Right lobe of liver (tissue), 6 donors: ENCODE results near the gene VPS52. TPM values are rescaled to one million over a fixed set of nuclear protein-coding genes. Genes with fewer than 3 reads are reported as not detected.

Experiments used
- ATAC-seq, 4 donors: fragments of 200-7000 bp; cut with Tn5 transposase; one replicate each; pipeline ENCODE4 v1.9.1; 2020; ENCODE audit warnings: mild to moderate bottlenecking in 4 of 4, moderate library complexity in 4 of 4
- DNase-seq, 3 donors: peaks; one replicate each; pipeline ENCODE4 v3.0.0-alpha.2; 2020
- H3K27ac ChIP-seq, 3 donors: fragments of 200-600 bp; one replicate each; pipeline ENCODE4 v1.8.0; 2022
- H3K27me3 ChIP-seq, 2 donors: fragments of 200-600 bp; one replicate each; pipeline ENCODE4 v1.8.0; 2022
- H3K36me3 ChIP-seq, 4 donors: fragments of 200-600 bp; sonication (generic) in 1 of 4; one replicate each; pipeline versions ENCODE4 v1.5.1 to v1.8.0; 2017 to 2022; ENCODE audit warnings: control low read depth in 1 of 4
- H3K4me1 ChIP-seq, 4 donors: fragments of 200-600 bp; sonication (generic) in 1 of 4; one replicate each; pipeline versions ENCODE4 v1.5.1 to v1.8.0; 2017 to 2022; ENCODE audit warnings: control low read depth in 1 of 4
- H3K4me3 ChIP-seq, 3 donors: fragments of 200-600 bp; one replicate each; pipeline ENCODE4 v1.8.0; 2022
- H3K9me3 ChIP-seq, 4 donors: fragments of 200-600 bp; sonication (generic) in 1 of 4; one replicate each; pipeline versions ENCODE4 v1.5.1 to v1.8.0; 2017 to 2022; ENCODE audit warnings: control low read depth in 1 of 4
- CTCF ChIP-seq, 4 donors: fragments of 200-600 bp in 3 of 4; fragments of 450-650 bp in 1 of 4; IDR thresholded peaks; one replicate each; pipeline versions ENCODE4 v1.5.1 to v1.8.0; 2016 to 2022; ENCODE audit warnings: antibody characterized with exemption in 4 of 4, mild to moderate bottlenecking in 2 of 4
- POLR2A ChIP-seq: fragments of 450-650 bp; IDR thresholded peaks from one replicate; pipeline ENCODE4 v1.6.1; 2017; ENCODE audit warnings: antibody characterized with exemption, mild to moderate bottlenecking
- WGBS: methylation state at CpG from one replicate; pipeline ENCODE4 v1.1.6; 2018; ENCODE audit warnings: low coverage, low lambda C conversion rate; ENCODE audit not compliant: insufficient coverage; ENCODE audit errors: missing lambda C conversion rate; 5-methylcytosine and 5-hydroxymethylcytosine counted together
- intact Hi-C, 2 donors: fragments of 100-400 bp; cut with DNase I; formaldehyde crosslinking; loops; one replicate each; pipeline versions ENCODE4 v1.11.2 to v1.14.1; 2022
- total RNA-seq, 6 experiments: library from RNA; depleted of rRNA in 2 of 6; stranded (reverse); fragments of >200 nt in 2 of 6; fragmentation: NEBNext Ultra II Directional in 3 of 6; extraction: Animal tissue kit (Norgen Biotek cat#: 25700) in 3 of 6; gene quantifications; one replicate each; pipeline versions ENCODE4 v1.1.0 to v1.2.4, GENCODE V29; 2016 to 2023
- donor health status: DM: no; HTN: yes; CAD: no.
- donor health status: DM: no; HTN: no; CAD: no.
- donor health status: DM: no; HTN: no; CAD: no.
- donor health status: DM: no; HTN: yes; CAD: no.
- donor health status: DM: no; HTN: yes; CAD: no.

VPS52 gene
- total RNA-seq, 6 experiments from 2014 or later, result 16.4 to 35.1 (median 27.5) TPM

GRCh38 chr6:33294086-33294823 is 22.6 kb upstream of the VPS52 start:
- no peak overlapping the region for H3K4me3 ChIP-seq
- no peaks in the 10 kb centered on the region for H3K9me3 ChIP-seq
- peaks cover 0 to 19% (median 10%) of the 10 kb centered on the region in 4 donors for H3K4me1 ChIP-seq
- no peak overlapping the region for H3K27ac ChIP-seq
- peaks cover 0 to 34% (median 4%) of the 10 kb centered on the region in 4 donors for H3K36me3 ChIP-seq
- intact Hi-C loops, result no loop called here
- no peak for DNase-seq
- TF ChIP-seq POLR2A (no peak), CTCF (IDR thresholded peaks at IDR 0.05) (no peak)
- ATAC-seq, result no peak
- WGBS, result 55% methylated on average over 8 of the region's 10 CpGs
- no peaks in the 10 kb centered on the region for H3K27me3 ChIP-seq

GRCh38 chr6:33292996-33293682 is 21.5 kb upstream of the VPS52 start:
- Histone ChIP-seq H3K9me3 (no peaks in the 10 kb centered on the region), H3K27me3 (no peaks in the 10 kb centered on the region), H3K27ac (no peak overlapping the region), H3K36me3 (peaks cover 0 to 34% (median 4%) of the 10 kb centered on the region in 4 donors), H3K4me3 (no peak overlapping the region), H3K4me1 (peaks cover 0 to 25% (median 10%) of the 10 kb centered on the region in 4 donors)
- TF ChIP-seq POLR2A (no peak), CTCF (IDR thresholded peaks at IDR 0.05) (no peak)
- 84% methylated on average over 7 of the region's 16 CpGs for WGBS
- no peak for ATAC-seq
- DNase-seq, result no peak
- intact Hi-C loops, result no loop called here

- Histone ChIP-seq H3K4me1 (peaks cover 0 to 16% (median 8%) of the 10 kb centered on the region in 4 donors), H3K27me3 (no peaks in the 10 kb centered on the region), H3K27ac (no peak overlapping the region), H3K4me3 (peak overlapping the region in 2 of 3 donors; percentile 79 to 91), H3K36me3 (peaks cover 0 to 40% (median 10%) of the 10 kb centered on the region in 4 donors), H3K9me3 (no peaks in the 10 kb centered on the region)
- TF ChIP-seq POLR2A, result no peak
- no peak for TF ChIP-seq CTCF (IDR thresholded peaks at IDR 0.05)
- WGBS, result 68% methylated on average over 7 of the region's 7 CpGs
- DNase-seq (no peak), ATAC-seq (no peak)
- intact Hi-C loops, result no loop called here
Observed at GRCh38 chr6:33290459-33290858, 18.8 kb upstream of the VPS52 start.

- no peak for DNase-seq
- intact Hi-C loops, result no loop called here
- WGBS, result 7% methylated on average over 13 of the region's 14 CpGs
Observed at GRCh38 chr6:33289784-33290315, 18.2 kb upstream of the VPS52 start.

More at GRCh38 chr6:33289784-33290315, 18.2 kb upstream of the VPS52 start:
- no peak for ATAC-seq
- Histone ChIP-seq H3K27ac (peak overlapping the region; percentile 67 to 72 (median 69)), H3K9me3 (no peaks in the 10 kb centered on the region), H3K4me3 (peak overlapping the region; percentile 79 to 94 (median 91)), H3K4me1 (peaks cover 0 to 16% (median 8%) of the 10 kb centered on the region in 4 donors), H3K36me3 (peaks cover 0 to 44% (median 10%) of the 10 kb centered on the region in 4 donors), H3K27me3 (no peaks in the 10 kb centered on the region)
- TF ChIP-seq POLR2A (no peak), CTCF (IDR thresholded peaks at IDR 0.05) (no peak)
